Progenitor cell of endocrine pancreas (in vitro differentiated cells): Measurements from ENCODE around the gene ASB13. TPM values are rescaled to one million over a fixed set of nuclear protein-coding genes. Genes with fewer than 3 reads are reported as not detected.
A peak's percentile ranks its signal among the peaks of the same experiment; 100 is the strongest.

Experiments used
- DNase-seq: peaks from one replicate; pipeline ENCODE4 v3.0.0; 2021; ENCODE audit warnings: low spot score; ENCODE audit not compliant: unreplicated experiment
- H3K27ac Mint-ChIP-seq: 2 replicates; pipeline ENCODE4 v1.8.0; 2021; ENCODE audit warnings: mild to moderate bottlenecking, moderate library complexity, mixed read lengths
- H3K27me3 Mint-ChIP-seq: 2 replicates; pipeline ENCODE4 v1.8.0; 2021; ENCODE audit warnings: mixed read lengths
- H3K36me3 Mint-ChIP-seq: 2 replicates; pipeline ENCODE4 v1.8.0; 2022; ENCODE audit warnings: mixed read lengths; ENCODE audit not compliant: insufficient read depth
- H3K4me1 Mint-ChIP-seq: 2 replicates; pipeline ENCODE4 v1.8.0; 2021; ENCODE audit warnings: low read depth, mixed read lengths
- H3K4me3 Mint-ChIP-seq: 2 replicates; pipeline ENCODE4 v1.8.0; 2021; ENCODE audit warnings: low read depth, mild to moderate bottlenecking, moderate library complexity, mixed read lengths
- H3K9me3 Mint-ChIP-seq: 2 replicates; pipeline ENCODE4 v1.8.0; 2021; ENCODE audit warnings: low read depth, mixed read lengths
- total RNA-seq: library from RNA; stranded (reverse); gene quantifications from 2 replicates; pipeline ENCODE4 v1.2.1, GENCODE V29; 2021
- TF ChIP-seq, protein P1 (sequence below): fragments of 200-600 bp; sonication (generic); IDR thresholded peaks from one replicate; pipeline ENCODE4 v1.5.0; 2021; ENCODE audit warnings: antibody characterized with exemption, mild to moderate bottlenecking; ENCODE audit not compliant: unreplicated experiment

ASB13 gene
- total RNA-seq, 1 donor from 2014 or later, result 11.1 TPM

DNA sequence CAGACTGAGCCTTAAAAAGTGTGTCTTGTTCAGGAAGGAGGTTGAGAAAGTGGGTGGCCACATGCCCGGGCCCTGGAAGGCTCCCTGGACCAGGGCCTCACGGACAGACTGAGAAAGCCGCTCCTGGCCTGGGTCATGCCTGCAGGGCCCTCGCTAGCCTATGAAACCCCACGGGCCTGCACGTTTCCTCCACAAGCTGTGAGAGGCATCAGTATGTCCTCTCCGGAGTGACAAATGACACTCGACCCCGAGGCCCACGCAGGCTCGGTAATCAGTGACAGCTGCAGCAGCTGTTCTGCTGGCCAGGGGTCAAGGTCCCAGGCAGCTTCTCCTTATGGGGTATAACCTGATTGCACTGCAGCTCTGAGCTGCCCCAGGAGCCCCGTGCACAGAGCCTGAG is 47.6 kb downstream of the ASB13 start:
- H3K9me3 Mint-ChIP-seq, result no peaks in the 10 kb centered on the region
- no peak overlapping the region for H3K4me3 Mint-ChIP-seq
- TF ChIP-seq, protein P1, sequence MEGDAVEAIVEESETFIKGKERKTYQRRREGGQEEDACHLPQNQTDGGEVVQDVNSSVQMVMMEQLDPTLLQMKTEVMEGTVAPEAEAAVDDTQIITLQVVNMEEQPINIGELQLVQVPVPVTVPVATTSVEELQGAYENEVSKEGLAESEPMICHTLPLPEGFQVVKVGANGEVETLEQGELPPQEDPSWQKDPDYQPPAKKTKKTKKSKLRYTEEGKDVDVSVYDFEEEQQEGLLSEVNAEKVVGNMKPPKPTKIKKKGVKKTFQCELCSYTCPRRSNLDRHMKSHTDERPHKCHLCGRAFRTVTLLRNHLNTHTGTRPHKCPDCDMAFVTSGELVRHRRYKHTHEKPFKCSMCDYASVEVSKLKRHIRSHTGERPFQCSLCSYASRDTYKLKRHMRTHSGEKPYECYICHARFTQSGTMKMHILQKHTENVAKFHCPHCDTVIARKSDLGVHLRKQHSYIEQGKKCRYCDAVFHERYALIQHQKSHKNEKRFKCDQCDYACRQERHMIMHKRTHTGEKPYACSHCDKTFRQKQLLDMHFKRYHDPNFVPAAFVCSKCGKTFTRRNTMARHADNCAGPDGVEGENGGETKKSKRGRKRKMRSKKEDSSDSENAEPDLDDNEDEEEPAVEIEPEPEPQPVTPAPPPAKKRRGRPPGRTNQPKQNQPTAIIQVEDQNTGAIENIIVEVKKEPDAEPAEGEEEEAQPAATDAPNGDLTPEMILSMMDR, result no peak
- peaks cover 3% of the 10 kb centered on the region for H3K27me3 Mint-ChIP-seq
- no peak for DNase-seq
- peak overlapping the region; percentile 59 for H3K27ac Mint-ChIP-seq
- no peaks in the 10 kb centered on the region for H3K36me3 Mint-ChIP-seq
- peaks cover 11% of the 10 kb centered on the region for H3K4me1 Mint-ChIP-seq

DNA sequence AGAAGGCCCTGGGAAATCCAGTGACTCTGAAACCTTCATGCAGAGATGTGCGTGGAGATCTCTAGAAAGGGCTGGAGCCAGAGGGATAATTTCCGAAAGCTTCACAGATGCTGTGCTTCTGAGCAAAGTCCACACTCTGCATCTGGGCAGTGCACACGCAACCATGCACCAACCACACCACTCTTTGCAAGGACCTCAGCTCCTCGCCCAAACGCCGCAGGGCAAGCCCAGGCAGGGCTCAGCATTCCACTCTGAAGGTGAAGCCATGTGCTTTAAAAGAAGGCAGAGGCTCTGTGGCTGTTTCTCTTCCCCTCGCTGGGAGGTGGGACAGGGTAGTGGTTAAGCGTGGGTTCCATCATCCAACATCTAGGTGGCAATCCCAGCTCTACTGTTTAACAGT is 48.4 kb downstream of the ASB13 start:
- TF ChIP-seq, protein P1, result no peak
- Mint-ChIP-seq H3K9me3 (no peaks in the 10 kb centered on the region), H3K27ac (no peak overlapping the region), H3K4me1 (peaks cover 11% of the 10 kb centered on the region), H3K36me3 (no peaks in the 10 kb centered on the region), H3K27me3 (peaks cover 3% of the 10 kb centered on the region), H3K4me3 (no peak overlapping the region)
- DNase-seq, result no peak

DNA sequence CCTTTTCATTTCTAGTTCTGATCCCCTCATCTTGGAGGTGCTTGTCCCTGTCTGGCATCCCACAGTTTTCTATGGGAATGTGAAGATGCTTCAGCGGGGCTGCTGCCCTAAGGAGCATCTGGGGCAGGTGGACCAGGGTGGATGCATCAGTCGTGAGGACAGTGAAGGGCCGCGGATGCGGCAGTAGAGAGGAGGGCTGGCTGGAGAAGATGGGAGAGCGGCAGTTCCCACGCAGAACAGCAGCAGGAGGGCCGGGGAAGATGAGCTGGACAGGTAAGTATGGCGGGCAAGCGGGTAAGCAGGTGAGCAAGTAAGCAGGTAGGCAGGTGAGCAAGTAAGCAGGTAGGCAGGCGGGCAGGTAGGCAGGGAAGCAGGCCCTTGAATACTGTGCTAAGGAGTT is 48.9 kb downstream of the ASB13 start:
- TF ChIP-seq, protein P1, result no peak
- Mint-ChIP-seq H3K9me3 (no peaks in the 10 kb centered on the region), H3K4me3 (no peak overlapping the region), H3K27me3 (peaks cover 3% of the 10 kb centered on the region), H3K27ac (no peak overlapping the region), H3K4me1 (peaks cover 11% of the 10 kb centered on the region), H3K36me3 (no peaks in the 10 kb centered on the region)
- DNase-seq, result no peak

DNA sequence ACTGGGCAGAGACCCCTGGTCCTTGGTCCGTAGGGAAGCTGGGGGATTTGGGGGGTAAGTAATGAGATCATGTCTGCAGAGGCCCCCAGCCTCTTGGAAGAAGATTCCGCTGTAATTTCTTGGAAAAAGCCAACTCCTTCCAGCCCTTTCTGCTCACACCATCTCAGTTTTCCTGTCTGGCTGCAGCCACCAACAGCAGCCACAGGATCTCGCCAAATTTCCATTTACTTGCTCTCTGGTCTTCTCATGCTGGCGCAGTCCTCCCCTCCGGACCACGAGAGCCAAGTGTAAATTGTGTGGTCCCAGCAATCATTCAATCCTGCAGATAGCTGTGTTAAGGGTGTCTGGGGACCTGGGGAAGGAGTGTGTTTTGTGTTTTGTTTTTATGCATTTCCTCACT is 49.6 kb downstream of the ASB13 start:
- no peak for DNase-seq
- peaks cover 11% of the 10 kb centered on the region for H3K4me1 Mint-ChIP-seq
- H3K36me3 Mint-ChIP-seq, result no peaks in the 10 kb centered on the region
- TF ChIP-seq, protein P1, result no peak
- no peak overlapping the region for H3K4me3 Mint-ChIP-seq
- no peak overlapping the region for H3K27ac Mint-ChIP-seq
- H3K9me3 Mint-ChIP-seq, result no peaks in the 10 kb centered on the region
- H3K27me3 Mint-ChIP-seq, result peaks cover 3% of the 10 kb centered on the region

DNA sequence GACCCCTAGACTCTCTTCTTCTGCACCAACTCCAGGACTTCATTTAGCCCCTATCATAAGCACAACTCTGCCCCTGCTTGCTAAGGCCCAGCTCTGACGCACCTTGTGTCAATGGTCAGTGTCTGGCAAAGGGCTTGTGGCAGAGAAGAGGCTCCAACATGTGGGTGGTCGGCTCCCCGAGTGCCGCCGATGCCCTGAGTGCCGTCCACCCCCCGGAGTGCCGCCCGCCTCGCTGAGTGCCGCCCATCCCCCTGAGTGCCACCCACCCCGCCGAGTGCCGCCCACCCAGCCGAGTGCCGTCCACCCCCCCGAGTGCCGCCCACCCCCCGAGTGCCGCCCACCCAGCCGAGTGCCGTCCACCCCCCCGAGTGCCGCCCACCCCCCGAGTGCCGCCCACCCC is 50.3 kb downstream of the ASB13 start:
- Mint-ChIP-seq H3K9me3 (no peaks in the 10 kb centered on the region), H3K27ac (no peak overlapping the region), H3K4me1 (peaks cover 11% of the 10 kb centered on the region), H3K36me3 (no peaks in the 10 kb centered on the region), H3K27me3 (peaks cover 3% of the 10 kb centered on the region), H3K4me3 (no peak overlapping the region)
- TF ChIP-seq, protein P1, result no peak
- DNase-seq, result no peak
